PC-3 (cell line): ENCODE measurements around the gene COL13A1. TPM values are rescaled to one million over a fixed set of nuclear protein-coding genes. Genes with fewer than 3 reads are reported as not detected.

Source experiments
- ATAC-seq: fragments of 200-7000 bp; cut with Tn5 transposase; 2 replicates; pipeline ENCODE4 v1.9.1; 2020; ENCODE audit warnings: mild to moderate bottlenecking, moderate library complexity
- BruUV-seq: library from RNA; stranded (reverse); fragments of 400-500 nt; replicated peaks from 2 replicates; lab custom pipeline; 2021; lab: Mats Ljungman, UMichigan
- CTCF ChIA-PET: fragments of 300-600 bp; sonication (Branson Sonifier 250); formaldehyde crosslinking; loops from one replicate; lab custom pipeline; 2022; ENCODE audit warnings: antibody characterized with exemption; lab: Charles Lee
- POLR2A ChIA-PET: fragments of 300-600 bp; sonication (Branson Sonifier 250); formaldehyde crosslinking; loops from one replicate; lab custom pipeline; 2022; ENCODE audit warnings: antibody characterized with exemption; ENCODE audit not compliant: unreplicated experiment; lab: Charles Lee
- DNase-seq: peaks from one replicate; pipeline ENCODE4 v3.0.0-alpha.2; 2015
- H2AFZ ChIP-seq: fragments of 300-600 bp; sonication (generic); 2 replicates; pipeline ENCODE4 v1.6.0; 2016; ENCODE audit warnings: antibody characterized with exemption, low read length
- H3F3A ChIP-seq: fragments of 300-600 bp; sonication (generic); one replicate; pipeline ENCODE4 v1.6.0; 2017; ENCODE audit warnings: antibody characterized with exemption, low read length, control low read depth, mild to moderate bottlenecking; ENCODE audit not compliant: unreplicated experiment
- H3K27ac ChIP-seq: fragments of 300-600 bp; sonication (generic); 2 replicates; pipeline ENCODE4 v1.5.1; 2016; ENCODE audit warnings: mild to moderate bottlenecking, low read length
- H3K27me3 ChIP-seq: fragments of 300-600 bp; sonication (generic); 2 replicates; pipeline ENCODE4 v1.6.1; 2016; ENCODE audit warnings: low read length, mixed read lengths
- H3K36me3 ChIP-seq: fragments of 300-600 bp; sonication (generic); 2 replicates; pipeline ENCODE4 v1.6.1; 2016; ENCODE audit warnings: low read depth, mixed run types, low read length, mixed read lengths
- H3K4me1 ChIP-seq: fragments of 300-600 bp; sonication (generic); 2 replicates; pipeline ENCODE4 v1.5.1; 2016; ENCODE audit warnings: low read length; ENCODE audit not compliant: insufficient read depth
- H3K4me2 ChIP-seq: fragments of 300-600 bp; sonication (generic); 2 replicates; pipeline ENCODE4 v1.6.0; 2016; ENCODE audit warnings: low read length
- H3K4me3 ChIP-seq: fragments of 300-600 bp; sonication (generic); 2 replicates; pipeline ENCODE4 v1.5.1; 2016; ENCODE audit warnings: mild to moderate bottlenecking, low read length, mixed read lengths
- H3K79me2 ChIP-seq: fragments of 300-600 bp; sonication (generic); 2 replicates; pipeline ENCODE4 v1.6.1; 2017; ENCODE audit warnings: low read length, mixed read lengths
- H3K9ac ChIP-seq: fragments of 300-600 bp; sonication (generic); 2 replicates; pipeline ENCODE4 v1.6.0; 2016; ENCODE audit warnings: mild to moderate bottlenecking, low read length
- H3K9me2 ChIP-seq: fragments of 300-600 bp; sonication (generic); replicated peaks from 2 replicates; pipeline ENCODE4 v1.6.1; 2016; ENCODE audit warnings: mixed run types, low read length, mixed read lengths
- H3K9me3 ChIP-seq: fragments of 300-600 bp; sonication (generic); 2 replicates; pipeline ENCODE4 v1.6.1; 2016; ENCODE audit warnings: low read length, mixed read lengths
- H4K20me1 ChIP-seq: fragments of 300-600 bp; sonication (generic); 2 replicates; pipeline ENCODE4 v1.6.1; 2016; ENCODE audit warnings: low read length, mixed read lengths
- EZH2 ChIP-seq: fragments of 300-600 bp; sonication (generic); IDR thresholded peaks from one replicate; pipeline ENCODE4 v1.6.1; 2017; ENCODE audit warnings: antibody characterized with exemption, mild to moderate bottlenecking, low read length; ENCODE audit not compliant: unreplicated experiment
- EZH2phosphoT487 ChIP-seq: fragments of 300-600 bp; sonication (generic); IDR thresholded peaks from 2 replicates; pipeline ENCODE4 v1.6.1; 2018; ENCODE audit warnings: mild to moderate bottlenecking, antibody characterized with exemption, low read length, borderline replicate concordance
- intact Hi-C: fragments of 100-400 bp; cut with micrococcal nuclease; formaldehyde crosslinking; loops from 2 replicates; pipeline ENCODE4 v1.9.0; 2023
- total RNA-seq: library from RNA; depleted of rRNA; stranded (reverse); fragments of >200 nt; gene quantifications from 2 replicates; pipeline ENCODE4 v1.2.3, GENCODE V29; 2014
- TF ChIP-seq, protein P1 (sequence below): fragments of 300-600 bp; sonication (generic); conservative IDR thresholded peaks from 2 replicates; pipeline ENCODE4 v1.5.1; 2017; ENCODE audit warnings: antibody characterized with exemption, low read depth, mild to moderate bottlenecking, low read length

Gene COL13A1
- total RNA-seq, 1 experiment from 2014 or later = 201 TPM

DNA sequence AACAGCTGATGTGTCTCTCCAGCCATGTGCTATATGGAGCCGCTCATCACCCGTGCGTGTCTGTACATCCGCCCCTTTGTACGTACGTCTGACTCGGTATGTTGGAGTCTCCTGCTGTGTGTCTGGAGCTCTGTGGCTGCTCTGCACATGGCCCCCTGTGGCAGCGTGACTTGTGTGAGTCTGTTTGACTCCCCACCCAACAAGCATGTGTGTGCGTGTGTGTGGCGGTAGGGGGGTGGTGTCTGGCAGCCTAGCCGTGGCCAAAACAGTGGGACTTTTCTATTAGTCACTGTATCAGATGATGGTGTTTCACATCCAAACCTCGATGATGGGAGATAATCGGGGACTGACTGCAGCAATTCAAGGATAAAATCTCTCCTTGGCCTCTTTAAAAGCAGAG, 94.1 kb downstream of the COL13A1 start:
- no peaks in the 10 kb centered on the region for H3K27me3 ChIP-seq
- no peaks in the 10 kb centered on the region for H3K9me3 ChIP-seq
- no TSS peak for BruUV-seq
- ATAC-seq (no peak), DNase-seq (no peak)
- H4K20me1 ChIP-seq = no peaks in the 10 kb centered on the region
- no peaks in the 10 kb centered on the region for H3K4me1 ChIP-seq
- peaks cover 16% of the 10 kb centered on the region for H3K36me3 ChIP-seq
- H3K79me2 ChIP-seq = no peaks in the 10 kb centered on the region
- POLR2A ChIA-PET = no interaction called here
- H3K4me2 ChIP-seq = no peak overlapping the region
- no peak overlapping the region for H3K27ac ChIP-seq
- H3K4me3 ChIP-seq = no peak overlapping the region
- no peak overlapping the region for H3K9ac ChIP-seq
- H3K9me2 ChIP-seq = no peaks in the 10 kb centered on the region
- intact Hi-C loops = no loop called here
- TF ChIP-seq EZH2phosphoT487 (no peak), EZH2 (no peak)
- TF ChIP-seq, protein P1, sequence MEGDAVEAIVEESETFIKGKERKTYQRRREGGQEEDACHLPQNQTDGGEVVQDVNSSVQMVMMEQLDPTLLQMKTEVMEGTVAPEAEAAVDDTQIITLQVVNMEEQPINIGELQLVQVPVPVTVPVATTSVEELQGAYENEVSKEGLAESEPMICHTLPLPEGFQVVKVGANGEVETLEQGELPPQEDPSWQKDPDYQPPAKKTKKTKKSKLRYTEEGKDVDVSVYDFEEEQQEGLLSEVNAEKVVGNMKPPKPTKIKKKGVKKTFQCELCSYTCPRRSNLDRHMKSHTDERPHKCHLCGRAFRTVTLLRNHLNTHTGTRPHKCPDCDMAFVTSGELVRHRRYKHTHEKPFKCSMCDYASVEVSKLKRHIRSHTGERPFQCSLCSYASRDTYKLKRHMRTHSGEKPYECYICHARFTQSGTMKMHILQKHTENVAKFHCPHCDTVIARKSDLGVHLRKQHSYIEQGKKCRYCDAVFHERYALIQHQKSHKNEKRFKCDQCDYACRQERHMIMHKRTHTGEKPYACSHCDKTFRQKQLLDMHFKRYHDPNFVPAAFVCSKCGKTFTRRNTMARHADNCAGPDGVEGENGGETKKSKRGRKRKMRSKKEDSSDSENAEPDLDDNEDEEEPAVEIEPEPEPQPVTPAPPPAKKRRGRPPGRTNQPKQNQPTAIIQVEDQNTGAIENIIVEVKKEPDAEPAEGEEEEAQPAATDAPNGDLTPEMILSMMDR = no peak
- no peaks in the 10 kb centered on the region for H3F3A ChIP-seq
- CTCF ChIA-PET = no interaction called here
- no peak overlapping the region for H2AFZ ChIP-seq

- Histone ChIP-seq H3K27me3 (no peaks in the 10 kb centered on the region), H4K20me1 (no peaks in the 10 kb centered on the region), H3F3A (no peaks in the 10 kb centered on the region), H3K4me3 (no peak overlapping the region), H2AFZ (no peak overlapping the region), H3K4me1 (no peaks in the 10 kb centered on the region), H3K9ac (no peak overlapping the region), H3K9me2 (no peaks in the 10 kb centered on the region), H3K79me2 (no peaks in the 10 kb centered on the region), H3K36me3 (peaks cover 9% of the 10 kb centered on the region), H3K4me2 (no peak overlapping the region), H3K27ac (no peak overlapping the region), H3K9me3 (no peaks in the 10 kb centered on the region)
- no peak for TF ChIP-seq EZH2
- ChIA-PET POLR2A (no interaction called here), CTCF (no interaction called here)
- ATAC-seq (no peak), DNase-seq (no peak)
- no TSS peak for BruUV-seq
- intact Hi-C loops = no loop called here
Measured at GRCh38 chr10:69896606-69897231, 95.0 kb downstream of the COL13A1 start.

GRCh38 chr10:69897432-69897831, 95.7 kb downstream of the COL13A1 start:
- ChIA-PET CTCF (no interaction called here), POLR2A (no interaction called here)
- Histone ChIP-seq H4K20me1 (no peaks in the 10 kb centered on the region), H3K4me1 (no peaks in the 10 kb centered on the region; the same call in 1 of the 2 replicates), H3K9me2 (no peaks in the 10 kb centered on the region), H3K79me2 (no peaks in the 10 kb centered on the region), H3K9me3 (no peaks in the 10 kb centered on the region), H2AFZ (no peak overlapping the region), H3K36me3 (peaks cover 9% of the 10 kb centered on the region), H3K27ac (no peak overlapping the region), H3K4me3 (no peak overlapping the region), H3K4me2 (no peak overlapping the region), H3K27me3 (no peaks in the 10 kb centered on the region), H3K9ac (no peak overlapping the region), H3F3A (no peaks in the 10 kb centered on the region)
- TF ChIP-seq EZH2 = no peak
- TF ChIP-seq, protein P1 = no peak
- no peak for TF ChIP-seq EZH2phosphoT487
- ATAC-seq = no peak
- no peak for DNase-seq
- BruUV-seq = no TSS peak
- intact Hi-C loops = no loop called here
